ENCODE data around the gene IFNA8.
"Not testable (repeated sequence)": the region's sequence is repeated elsewhere in the genome, so short reads cannot be mapped to it uniquely, and the experiment has no call there.

Gene IFNA8

DNA sequence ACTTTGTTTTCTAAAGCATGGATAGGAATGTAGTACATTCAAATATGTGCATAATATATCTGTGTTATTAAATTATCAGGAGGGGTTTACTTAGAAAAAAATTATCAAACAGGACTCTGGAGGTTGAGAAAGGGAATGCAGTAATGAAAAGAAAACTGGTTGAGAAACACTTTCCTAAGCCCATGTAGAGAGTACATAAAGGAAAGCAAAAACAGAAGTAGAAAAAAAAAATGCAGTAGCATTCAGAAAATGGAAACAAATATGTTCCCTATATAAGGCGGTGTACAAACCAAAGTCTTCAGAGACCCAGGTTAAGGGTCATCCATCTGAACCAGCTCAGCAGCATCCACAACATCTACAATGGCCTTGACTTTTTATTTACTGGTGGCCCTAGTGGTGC lies at the start of gene IFNA8:
TSS of gene IFNA8 (plus strand) at position 301 of the 400 bp plus-strand sequence. CDS start at position 361, 60 bp downstream.
- DNase-seq, result no peak

DNA sequence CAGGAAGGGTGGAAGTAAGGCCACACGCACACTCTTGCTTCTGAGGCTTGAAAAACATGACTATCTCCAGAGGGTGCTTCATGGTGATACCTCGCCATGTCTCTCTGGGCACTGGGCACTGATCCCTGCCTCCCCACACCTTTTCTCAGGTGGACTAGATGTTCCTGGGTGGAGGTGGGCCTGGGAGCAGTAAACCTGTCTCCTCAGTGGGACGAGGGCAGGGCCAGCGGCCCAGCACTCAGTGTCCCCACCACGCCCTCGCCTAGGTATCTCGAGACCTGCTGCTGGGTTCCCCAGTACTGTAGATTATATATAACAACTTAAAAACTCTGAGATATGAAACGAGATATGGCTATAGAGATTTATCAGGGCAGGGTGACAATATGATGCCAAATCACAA lies 46.6 kb upstream of the IFNA8 start:
- no peak for DNase-seq

DNA sequence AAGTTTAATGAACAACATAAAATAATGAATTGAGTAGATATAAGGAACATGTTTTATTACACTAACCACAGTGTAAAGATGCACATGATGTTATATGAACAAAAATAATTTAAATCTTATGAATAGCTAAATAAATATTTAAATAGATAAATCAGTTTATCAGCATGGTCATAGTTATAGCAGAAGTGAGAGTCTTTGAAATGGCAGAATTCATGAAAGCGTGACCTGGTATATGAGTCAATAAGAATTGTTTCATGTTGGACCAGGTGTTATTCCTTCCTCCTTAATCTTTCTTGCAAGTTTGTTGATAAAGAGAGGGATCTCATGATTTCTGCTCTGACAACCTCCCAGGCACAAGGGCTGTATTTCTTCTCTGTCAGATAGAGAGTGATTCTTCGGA lies 41.7 kb upstream of the IFNA8 start:
- not testable (repeated sequence) for DNase-seq

DNA sequence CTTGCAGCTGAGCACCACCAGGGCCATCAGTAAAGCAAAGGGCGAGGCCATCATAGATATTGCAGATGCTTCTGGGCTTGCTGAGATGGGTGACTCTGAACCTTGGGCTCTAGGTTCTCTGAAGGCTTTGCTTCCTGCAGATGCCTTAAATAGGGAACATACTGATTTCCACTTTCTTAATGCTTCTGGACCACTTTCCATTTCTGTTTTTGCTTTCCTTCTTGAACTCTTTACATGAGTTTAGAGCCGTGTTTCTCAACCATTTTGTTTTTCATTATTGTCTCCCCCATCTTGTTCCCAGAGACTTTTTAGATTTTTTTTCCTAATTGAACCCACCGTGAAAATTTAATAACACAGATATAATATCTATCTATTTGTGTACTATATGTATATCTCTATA lies 41.0 kb upstream of the IFNA8 start, which contains the start of gene IFNA13:
TSS of gene IFNA13 (minus strand) at position 101 of the 400 bp plus-strand sequence. CDS start at position 54, 47 bp downstream.
- DNase-seq, result no peak

DNA sequence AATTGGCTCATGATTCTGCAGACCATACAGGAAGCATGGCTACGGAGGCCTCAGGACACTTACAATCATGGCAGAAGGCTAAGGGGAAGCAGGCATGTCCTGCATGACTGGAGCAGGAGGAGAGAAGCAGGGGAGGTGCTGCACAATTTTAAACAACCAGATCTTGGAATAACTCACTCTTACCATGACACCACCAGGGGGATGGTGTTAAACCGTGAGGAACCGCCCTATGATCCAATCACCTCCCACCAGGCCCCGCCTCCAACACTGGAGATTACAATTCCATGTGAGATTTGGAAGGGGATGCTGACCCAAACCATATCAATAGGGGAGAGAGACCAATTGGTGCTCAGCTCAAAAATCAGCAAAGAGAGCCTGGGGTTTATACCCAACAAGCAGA lies 37.5 kb upstream of the IFNA8 start:
- not testable (repeated sequence) for DNase-seq

DNA sequence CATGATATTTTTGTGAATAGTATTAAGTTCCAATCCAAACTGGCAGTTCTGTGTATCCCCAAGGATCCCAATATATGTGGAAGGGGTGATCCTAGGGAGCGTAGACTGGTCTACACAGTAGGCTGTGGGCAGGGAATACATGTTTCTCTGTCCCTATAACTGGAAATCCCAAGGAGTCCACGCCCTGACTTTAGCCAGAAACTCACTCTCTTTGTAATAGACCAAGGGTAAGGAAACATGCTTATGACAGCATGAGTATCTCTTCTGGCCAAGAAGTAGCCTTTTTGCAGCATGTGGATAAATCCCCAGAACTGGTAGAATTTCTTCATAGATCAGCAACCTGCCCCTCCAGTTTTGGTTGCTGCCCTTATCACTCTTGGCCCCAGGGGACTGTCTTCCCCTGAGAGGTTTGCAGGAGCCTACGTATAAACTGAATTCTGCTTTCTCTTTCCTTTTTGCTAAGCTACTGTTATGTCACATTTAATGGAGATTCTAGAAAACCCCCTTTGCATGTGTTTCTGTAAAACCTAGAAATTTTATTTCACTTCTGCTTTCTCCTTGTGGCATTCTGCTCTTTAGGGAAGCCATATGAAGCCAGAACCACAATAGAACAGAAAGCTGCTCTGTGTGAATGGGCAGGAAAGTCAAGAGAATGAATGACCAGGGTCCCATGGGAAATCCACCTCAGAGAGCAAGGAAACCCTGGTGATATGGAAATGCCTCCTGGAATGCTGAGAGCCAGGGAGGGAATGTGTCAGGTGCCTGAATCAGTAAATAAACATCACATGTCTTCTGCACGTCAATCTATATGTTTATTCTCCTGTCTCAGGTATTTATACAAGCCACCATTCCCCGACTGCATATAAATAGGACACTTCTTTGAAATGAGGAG lies 27.2 kb upstream of the IFNA8 start:
- no peak for DNase-seq

DNA sequence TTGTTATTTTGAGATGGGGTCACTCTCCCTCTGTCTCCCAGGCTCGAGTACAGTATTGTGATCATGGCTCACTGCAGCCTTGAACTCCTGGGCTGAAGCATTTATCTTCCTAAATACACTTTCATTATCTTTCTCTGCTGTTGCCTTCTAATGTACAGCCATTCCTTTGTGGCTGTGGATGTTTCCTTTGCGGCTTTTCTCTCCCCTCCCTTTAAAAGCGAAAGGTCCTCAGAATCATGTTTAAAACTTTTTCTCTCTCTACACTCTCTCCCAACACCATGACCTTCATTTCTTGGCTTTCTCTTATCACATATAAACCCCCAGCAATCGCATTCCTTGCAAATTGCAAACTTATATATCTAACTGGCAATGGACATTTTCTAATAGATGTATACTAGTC lies 25.3 kb upstream of the IFNA8 start:
- no peak for DNase-seq

DNA sequence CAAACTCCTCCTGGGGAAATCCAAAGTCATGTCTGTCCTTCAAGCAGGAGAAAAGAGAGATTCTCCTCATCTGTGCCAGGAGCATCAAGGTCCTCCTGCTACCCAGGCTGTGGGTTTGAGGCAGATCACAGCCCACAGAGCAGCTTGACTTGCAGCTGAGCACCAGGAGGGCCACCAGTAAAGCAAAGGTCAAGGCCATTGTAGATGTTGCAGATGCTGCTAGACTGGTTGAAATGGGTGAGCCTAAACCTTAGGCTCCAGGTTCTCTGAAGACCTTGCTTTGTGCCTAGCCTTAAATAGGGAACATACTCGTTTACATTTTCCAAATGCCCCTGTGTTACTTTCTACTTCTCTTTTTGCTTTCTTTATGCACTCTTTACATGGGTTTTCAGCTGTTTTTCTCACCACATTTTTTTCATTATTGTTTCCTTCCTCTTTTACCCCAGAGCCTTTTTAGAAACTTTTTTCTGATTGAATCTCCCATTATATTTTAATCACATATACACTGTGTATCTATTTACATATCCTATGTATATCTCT lies 23.7 kb upstream of the IFNA8 start, which contains the start of gene IFNA2:
TSS of gene IFNA2 (minus strand) at position 268 of the 540 bp plus-strand sequence. CDS start at position 199, 69 bp downstream.
- no peak for DNase-seq

DNA sequence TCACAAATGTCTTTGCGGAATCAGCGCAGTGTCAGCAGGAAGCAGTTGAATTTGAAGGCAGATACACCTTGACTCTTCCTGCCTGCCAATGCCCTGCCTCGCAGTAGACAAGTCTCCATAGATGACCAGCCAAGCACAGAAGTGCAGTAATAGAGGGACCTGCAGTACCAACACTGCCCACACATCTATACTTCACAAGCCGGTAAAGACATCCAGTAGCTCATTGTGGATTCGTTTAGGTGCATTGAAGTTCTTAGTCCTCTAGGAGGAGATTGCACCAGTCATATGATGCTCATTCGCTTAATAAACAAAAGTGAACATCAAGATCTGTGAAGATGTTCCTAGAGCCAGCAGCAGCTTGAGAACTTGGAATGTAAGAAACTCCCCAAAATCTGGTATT lies 16.6 kb upstream of the IFNA8 start:
- no peak for DNase-seq

DNA sequence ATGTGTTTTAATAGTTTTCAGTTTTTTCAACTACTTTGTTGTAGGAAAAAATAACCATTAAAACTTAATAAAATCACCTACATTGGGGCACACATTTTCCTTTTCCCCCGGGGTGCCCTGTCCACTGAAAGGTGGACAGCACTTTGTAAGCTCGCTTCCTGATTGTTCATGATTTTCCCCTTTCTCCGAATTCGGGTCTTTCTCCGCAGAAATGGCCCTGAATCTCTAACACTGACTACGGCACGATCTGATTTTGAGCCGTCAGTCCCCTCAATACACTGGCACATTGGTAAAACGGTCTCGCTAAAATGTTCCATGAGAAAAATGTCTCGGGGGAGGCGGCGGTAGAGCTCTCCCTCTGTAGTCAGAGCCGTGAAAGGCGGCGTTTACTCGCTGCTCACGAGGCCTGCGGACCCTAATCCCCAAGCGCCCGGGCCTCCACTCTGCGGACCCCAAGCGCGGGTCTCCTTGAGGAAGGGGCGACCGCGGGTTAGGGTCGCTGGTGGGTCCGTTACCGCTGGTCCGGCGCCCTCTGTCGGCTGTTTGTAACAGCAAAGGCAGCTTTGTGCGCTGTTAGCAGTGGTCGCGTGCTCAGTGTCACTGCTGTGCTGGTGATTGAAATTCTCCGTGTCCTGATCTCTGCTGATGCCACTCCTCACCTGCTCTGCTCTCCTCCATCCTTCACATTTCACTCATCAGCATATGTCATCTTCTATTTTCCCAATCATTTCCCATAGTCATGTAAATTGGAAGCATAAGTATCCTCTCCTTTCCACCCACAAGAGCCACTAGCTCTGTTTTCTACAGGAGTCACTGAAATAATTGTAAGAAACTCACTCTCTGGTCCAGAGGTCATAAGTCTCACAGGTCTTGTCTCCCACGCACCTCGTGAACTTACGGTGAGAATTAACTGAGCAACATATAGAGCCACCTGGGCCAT lies 12.9 kb upstream of the IFNA8 start:
- no peak for DNase-seq

DNA sequence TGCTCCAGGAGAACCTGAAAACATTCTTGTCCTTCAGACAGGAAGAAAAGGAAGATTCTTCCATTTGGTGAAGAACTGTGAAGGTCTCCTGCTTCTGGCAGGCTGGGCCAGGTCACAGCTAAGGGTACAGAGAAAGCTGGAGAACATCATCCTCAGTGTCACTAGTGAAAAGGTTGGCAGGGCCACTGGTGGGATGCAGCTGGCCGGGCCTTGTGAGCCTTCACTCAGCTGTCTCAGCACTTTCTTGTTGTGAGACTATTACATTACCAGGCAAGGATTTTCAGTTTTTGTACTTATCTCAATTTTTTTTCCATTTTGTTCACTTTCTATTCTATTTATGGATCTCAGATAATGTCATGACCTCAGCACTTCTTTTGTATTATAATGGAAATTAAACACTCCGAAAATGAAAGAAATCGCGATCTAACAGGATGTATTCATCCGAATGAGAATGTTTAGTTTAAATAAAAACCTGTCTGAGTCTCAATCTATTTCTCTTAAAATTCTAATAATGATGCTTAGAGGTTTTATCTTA lies 9.9 kb upstream of the IFNA8 start:
- no peak for DNase-seq

DNA sequence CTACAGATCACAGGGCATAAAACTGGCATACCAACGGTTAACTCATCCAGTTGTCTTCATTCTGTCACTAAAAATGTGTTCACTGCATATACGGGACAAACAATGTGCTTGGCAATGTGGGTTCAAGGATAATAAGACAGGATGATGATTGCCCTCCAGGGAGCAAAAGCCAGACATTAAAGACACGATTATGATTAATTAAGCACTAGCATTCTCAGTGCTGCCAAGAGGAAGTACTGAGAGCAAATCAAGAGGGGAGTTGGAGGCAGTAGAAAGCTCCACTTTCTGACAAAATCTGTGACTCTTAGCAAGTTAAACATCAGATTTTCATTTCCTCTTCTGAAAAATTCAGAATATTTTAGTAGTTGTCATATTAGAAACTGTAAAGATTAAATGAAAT lies 9.0 kb upstream of the IFNA8 start:
- no peak for DNase-seq

DNA sequence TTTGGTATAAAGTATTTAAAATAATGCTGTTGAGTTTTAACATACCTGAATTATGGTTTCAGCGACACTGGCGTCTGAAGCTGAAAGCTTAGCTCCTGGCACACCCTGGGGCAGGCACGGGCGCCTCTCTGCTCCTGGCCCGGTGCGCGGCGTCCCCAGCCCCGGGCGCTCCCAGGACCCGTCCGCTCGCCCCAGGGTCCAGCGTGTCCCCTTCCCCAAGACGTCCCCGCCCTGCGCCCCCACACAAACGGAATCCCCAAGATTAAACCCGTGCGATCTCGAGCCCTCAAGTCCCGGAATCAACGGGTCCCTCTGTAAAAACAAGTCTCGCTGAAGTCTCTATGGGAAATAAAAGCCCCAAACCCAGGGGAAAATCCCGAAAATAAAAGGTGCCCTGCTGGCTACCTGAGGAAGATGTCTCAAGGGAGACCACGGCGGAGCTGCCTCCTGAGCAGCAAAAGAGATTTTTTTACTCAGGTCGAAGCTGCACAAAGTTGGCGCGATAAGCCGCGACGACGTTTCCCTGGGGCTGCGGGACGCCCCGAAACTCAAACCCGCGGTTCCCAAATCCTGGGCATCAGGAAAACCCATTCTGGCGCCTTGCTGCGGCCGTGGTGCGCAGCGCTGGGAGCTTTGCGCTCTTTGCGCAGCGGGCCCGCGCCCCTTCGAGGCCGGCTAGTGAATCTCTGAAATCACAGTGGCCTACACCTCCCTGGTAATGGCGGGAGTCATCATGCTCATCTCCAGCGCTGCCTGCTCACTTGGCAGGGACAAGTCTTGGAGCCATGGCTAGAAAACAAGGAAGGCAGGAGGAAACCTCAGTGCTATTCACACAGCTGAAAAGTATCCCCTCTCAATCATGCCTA lies 6.3 kb upstream of the IFNA8 start:
- no peak for DNase-seq

DNA sequence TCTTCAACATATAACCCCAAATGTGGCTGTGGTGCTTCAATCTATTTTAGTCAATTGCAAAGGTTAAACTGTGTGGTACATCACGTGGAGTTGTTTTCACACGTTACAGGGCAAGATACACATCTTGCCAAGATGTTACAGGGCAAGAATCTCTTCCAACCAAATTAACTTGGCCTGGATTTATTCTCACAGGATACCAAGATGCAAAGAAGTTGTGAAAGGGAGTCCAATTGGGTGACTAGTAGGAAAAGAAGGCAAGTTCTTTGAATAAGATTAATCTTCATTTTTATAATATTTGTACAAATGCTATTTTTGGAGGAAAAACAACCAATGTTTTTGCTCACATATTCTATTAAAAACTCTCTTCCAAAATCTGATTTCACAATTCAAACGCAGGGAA lies 4.8 kb upstream of the IFNA8 start:
- DNase-seq, result no peak

DNA sequence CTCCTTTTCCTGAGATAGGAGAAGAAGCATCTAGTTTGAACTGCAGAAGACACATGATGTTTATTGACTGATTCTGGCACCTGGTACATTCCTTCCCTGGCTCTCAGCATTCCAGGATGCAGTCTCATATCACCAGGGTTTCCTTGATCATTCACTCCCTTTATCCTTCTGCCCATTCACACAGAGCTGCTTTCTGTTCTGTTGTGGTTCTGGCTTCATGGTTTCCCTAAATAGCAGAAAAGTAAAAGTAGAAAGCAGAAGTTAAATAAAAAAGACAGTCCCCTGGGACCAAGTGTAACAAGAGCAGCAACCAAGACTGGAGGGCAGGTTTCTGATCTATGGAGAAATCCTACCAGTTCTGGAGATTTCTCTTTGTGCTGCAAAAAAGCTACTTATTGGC lies 3.2 kb downstream of the IFNA8 start:
- no peak for DNase-seq

DNA sequence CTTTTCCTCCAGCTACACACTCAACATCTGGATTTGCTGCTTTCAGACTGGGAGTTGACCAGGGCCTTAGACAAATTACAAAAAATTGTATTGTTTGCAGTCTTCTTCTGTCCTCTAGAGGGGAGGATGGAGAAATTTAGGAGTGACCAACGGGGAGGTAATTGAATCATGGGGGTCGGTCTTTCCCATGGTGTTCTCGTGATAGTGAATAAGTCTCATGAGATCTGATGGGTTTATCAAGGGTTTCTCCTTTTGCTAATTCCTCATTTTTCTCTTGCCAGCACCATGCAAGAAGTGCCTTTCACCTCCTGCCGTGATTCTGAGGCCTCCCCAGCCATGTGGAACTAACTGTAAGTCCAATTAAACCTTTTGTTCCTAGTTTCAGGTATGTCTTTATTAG lies 4.2 kb downstream of the IFNA8 start:
- DNase-seq, result no peak

DNA sequence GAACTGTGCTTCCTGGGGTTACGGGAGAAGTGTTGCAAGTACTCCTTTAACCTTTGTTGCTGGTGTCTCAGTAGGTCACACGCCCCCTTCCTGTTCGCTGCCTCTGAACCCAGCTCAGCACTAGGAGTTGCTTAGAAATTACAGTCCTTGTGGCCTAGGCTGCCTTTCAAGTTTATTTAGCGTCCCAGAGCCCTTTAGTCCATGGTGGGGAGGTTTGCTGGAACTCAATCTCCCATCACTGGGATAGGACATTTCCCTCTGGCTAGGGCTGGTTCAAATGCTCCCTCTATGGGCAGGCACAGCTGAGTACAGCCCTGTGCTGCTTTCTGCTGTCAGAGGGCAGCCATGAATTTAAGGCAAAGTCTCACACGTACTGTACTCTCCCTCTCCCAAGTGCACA lies 4.7 kb downstream of the IFNA8 start:
- no peak for DNase-seq

DNA sequence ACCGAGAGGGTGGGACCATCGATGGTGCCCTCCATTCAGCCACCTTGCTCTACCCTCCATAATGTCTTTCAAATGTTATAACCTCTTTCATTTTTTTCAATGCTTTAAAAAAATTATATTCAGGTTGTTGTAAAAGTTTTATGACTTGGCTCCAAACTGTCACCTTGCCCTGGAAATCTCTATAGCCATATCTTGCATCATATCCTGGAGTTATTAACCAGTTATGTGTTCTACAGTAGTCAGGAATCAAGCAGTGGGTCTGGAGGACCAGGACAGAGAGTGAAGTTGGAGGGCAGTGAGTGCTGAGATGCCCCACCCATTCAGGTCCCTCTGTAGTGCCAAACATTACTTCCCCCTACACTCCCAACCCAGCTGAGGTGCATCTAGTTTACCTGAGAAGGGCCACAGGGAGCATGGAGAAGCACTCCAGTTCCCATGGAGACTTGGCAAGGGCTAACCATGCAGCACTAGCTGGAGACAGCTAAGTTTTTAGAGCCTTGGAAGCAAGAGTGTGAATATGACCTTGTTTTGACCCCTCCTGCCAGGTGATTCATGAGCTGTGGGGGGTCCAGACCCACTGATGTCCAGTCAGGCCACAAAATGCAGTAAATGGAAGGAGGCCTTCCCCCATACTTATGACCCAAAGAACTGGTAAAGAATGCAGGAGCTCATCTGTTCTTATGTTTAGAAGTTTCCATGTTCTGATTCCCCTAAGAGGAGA lies 5.5 kb downstream of the IFNA8 start:
- no peak for DNase-seq

DNA sequence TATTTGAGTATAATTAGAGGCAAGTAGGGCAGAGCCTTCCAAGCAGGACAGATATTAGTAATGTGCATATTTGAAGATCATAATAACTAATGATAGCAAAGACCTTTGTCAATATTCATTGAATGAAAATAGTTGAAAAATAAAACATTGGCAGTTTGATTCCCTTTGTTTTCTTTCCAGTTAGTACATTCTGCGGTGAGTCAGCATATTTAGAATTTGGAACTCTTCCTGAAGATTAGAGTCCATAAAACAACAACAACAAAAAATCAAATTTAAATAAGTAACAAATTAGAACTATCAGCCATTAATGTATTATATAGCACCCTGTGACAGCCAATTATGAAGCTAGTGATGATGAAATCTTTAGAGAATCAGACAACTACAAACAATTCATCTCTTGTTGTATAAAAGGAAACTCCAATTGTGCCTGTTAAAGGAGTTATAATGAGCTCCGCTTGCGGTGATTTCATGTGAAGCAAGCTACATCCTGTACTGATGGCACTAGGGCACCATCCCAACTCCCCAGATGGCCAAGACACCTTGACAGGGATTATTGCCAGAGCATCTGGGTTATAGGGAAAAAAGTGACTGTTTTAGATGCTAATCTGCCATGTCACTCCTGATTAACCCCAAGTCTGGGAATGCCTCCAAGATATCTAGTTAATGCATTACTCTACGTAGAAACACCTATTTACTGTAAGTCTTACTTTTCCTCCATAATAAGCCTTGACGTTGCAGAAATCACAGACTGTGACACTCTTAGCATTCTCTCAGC lies 6.8 kb downstream of the IFNA8 start:
- DNase-seq, result no peak

DNA sequence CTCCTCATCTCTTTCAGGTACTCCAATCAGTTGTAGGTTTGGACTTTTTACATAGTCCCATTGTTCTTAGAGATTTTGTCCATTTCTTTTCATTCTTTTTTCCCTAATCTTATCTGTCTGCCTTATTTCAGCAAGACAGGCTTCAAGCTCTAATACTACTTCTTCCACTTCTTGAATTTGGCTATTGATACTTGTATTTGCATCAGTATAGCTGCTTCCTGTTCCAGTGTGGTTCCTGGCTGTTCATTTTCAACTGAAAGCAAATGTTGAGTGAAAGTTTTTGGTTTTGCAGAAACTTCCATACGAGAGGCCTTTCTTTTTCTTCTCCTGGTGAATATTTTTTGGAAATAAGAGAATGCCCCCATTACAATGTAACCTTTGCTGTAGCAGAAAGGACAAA lies 19.3 kb downstream of the IFNA8 start:
- no peak for DNase-seq
